OCI-LY1 (cell line): ENCODE measurements around the gene CAMK4.

Source experiments
- H2AFZ ChIP-seq: fragments of 200-600 bp; sonication (generic), shearing (Covaris generic); 2 replicates; pipeline ENCODE4 v1.6.0; 2014; ENCODE audit warnings: antibody characterized with exemption, mild to moderate bottlenecking, low read length
- H3F3A ChIP-seq: fragments of 200-600 bp; sonication (generic), shearing (Covaris generic); 2 replicates; pipeline ENCODE4 v1.6.0; 2014; ENCODE audit warnings: mild to moderate bottlenecking, antibody characterized with exemption, low read length, moderate library complexity; ENCODE audit not compliant: insufficient read depth
- H3K27ac ChIP-seq: fragments of 200-600 bp; sonication (generic); 2 replicates; pipeline ENCODE4 v1.5.1; 2014; ENCODE audit warnings: low read length, mixed run types, mild to moderate bottlenecking, low read depth; ENCODE audit not compliant: poor library complexity, severe bottlenecking
- H3K27me3 ChIP-seq: fragments of 200-600 bp; sonication (generic); 2 replicates; pipeline ENCODE4 v1.6.0; 2014; ENCODE audit warnings: antibody characterized with exemption, mild to moderate bottlenecking, low read length, moderate library complexity; ENCODE audit not compliant: insufficient read depth
- H3K36me3 ChIP-seq: fragments of 200-600 bp; sonication (generic); 2 replicates; pipeline ENCODE4 v1.6.1; 2014; ENCODE audit warnings: mild to moderate bottlenecking, antibody characterized with exemption, low read length, moderate library complexity, mixed read lengths; ENCODE audit not compliant: insufficient read depth
- H3K4me1 ChIP-seq: fragments of 200-600 bp; sonication (generic); 2 replicates; pipeline ENCODE4 v1.5.1; 2014; ENCODE audit warnings: mild to moderate bottlenecking, low read length, moderate library complexity; ENCODE audit not compliant: insufficient read depth, severe bottlenecking
- H3K4me2 ChIP-seq: fragments of 200-600 bp; sonication (generic), shearing (Covaris generic); 2 replicates; pipeline ENCODE4 v1.6.1; 2014; ENCODE audit warnings: low read length
- H3K4me3 ChIP-seq: fragments of 200-600 bp; sonication (generic); 2 replicates; pipeline ENCODE4 v1.5.1; 2014; ENCODE audit warnings: low read length, low read depth, mild to moderate bottlenecking, mixed read lengths; ENCODE audit not compliant: poor library complexity, severe bottlenecking
- H3K79me2 ChIP-seq: fragments of 200-600 bp; shearing (Covaris generic); 2 replicates; pipeline ENCODE4 v1.6.1; 2016; ENCODE audit warnings: mixed run types, low read length, mixed read lengths; ENCODE audit not compliant: insufficient read depth
- H3K9ac ChIP-seq: fragments of 200-600 bp; sonication (generic), shearing (Covaris generic); 2 replicates; pipeline ENCODE4 v1.6.1; 2014; ENCODE audit warnings: mild to moderate bottlenecking, low read length, mixed read lengths
- H3K9me2 ChIP-seq: fragments of 200-600 bp; sonication (generic), shearing (Covaris generic); 2 replicates; pipeline ENCODE4 v1.6.1; 2014; ENCODE audit warnings: low read depth, mild to moderate bottlenecking, low read length, mixed read lengths
- H3K9me3 ChIP-seq: fragments of 200-600 bp; shearing (Covaris generic); 2 replicates; pipeline ENCODE4 v1.6.1; 2014; ENCODE audit warnings: low read length, mixed read lengths
- H4K20me1 ChIP-seq: fragments of 200-600 bp; sonication (generic), shearing (Covaris generic); 2 replicates; pipeline ENCODE4 v1.6.0; 2016; ENCODE audit warnings: mild to moderate bottlenecking, low read length; ENCODE audit not compliant: insufficient read depth
- EZH2 ChIP-seq: fragments of 200-600 bp; sonication (generic), shearing (Covaris generic); IDR thresholded peaks from 2 replicates; pipeline ENCODE4 v1.8.0; 2017; ENCODE audit warnings: borderline replicate concordance, mixed run types, mild to moderate bottlenecking, antibody characterized with exemption, low read length, moderate library complexity, mixed read lengths
- TF ChIP-seq, protein P1 (sequence below): fragments of 200-600 bp; sonication (generic), shearing (Covaris generic); IDR thresholded peaks from 2 replicates; pipeline ENCODE4 v1.5.1; 2017; ENCODE audit warnings: mild to moderate bottlenecking, antibody characterized with exemption, low read length, moderate library complexity, mixed read lengths

Gene CAMK4

GRCh38 chr5:111229871-111230810, 6.0 kb downstream of the CAMK4 start:
- Histone ChIP-seq H3K4me3 (peak overlapping the region; percentile 90), H3K4me2 (peak overlapping the region; percentile 93), H3K36me3 (peaks cover 15% of the 10 kb centered on the region; the same call in 1 of the 2 replicates), H3F3A (peaks cover 19% of the 10 kb centered on the region; the same call in 1 of the 2 replicates), H3K9ac (peak overlapping the region; percentile 62), H3K9me2 (no peaks in the 10 kb centered on the region), H3K27me3 (no peaks in the 10 kb centered on the region), H3K79me2 (peaks cover 99% of the 10 kb centered on the region), H3K9me3 (no peaks in the 10 kb centered on the region), H4K20me1 (no peaks in the 10 kb centered on the region), H2AFZ (no peak overlapping the region), H3K4me1 (peaks cover 91% of the 10 kb centered on the region), H3K27ac (peak overlapping the region; percentile 98)
- TF ChIP-seq, protein P1, sequence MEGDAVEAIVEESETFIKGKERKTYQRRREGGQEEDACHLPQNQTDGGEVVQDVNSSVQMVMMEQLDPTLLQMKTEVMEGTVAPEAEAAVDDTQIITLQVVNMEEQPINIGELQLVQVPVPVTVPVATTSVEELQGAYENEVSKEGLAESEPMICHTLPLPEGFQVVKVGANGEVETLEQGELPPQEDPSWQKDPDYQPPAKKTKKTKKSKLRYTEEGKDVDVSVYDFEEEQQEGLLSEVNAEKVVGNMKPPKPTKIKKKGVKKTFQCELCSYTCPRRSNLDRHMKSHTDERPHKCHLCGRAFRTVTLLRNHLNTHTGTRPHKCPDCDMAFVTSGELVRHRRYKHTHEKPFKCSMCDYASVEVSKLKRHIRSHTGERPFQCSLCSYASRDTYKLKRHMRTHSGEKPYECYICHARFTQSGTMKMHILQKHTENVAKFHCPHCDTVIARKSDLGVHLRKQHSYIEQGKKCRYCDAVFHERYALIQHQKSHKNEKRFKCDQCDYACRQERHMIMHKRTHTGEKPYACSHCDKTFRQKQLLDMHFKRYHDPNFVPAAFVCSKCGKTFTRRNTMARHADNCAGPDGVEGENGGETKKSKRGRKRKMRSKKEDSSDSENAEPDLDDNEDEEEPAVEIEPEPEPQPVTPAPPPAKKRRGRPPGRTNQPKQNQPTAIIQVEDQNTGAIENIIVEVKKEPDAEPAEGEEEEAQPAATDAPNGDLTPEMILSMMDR: no peak
- no peak for TF ChIP-seq EZH2

GRCh38 chr5:111231119-111231518, 6.9 kb downstream of the CAMK4 start:
- Histone ChIP-seq H3K27ac (peak overlapping the region; percentile 98), H3K4me2 (peak overlapping the region; percentile 93), H3K4me3 (peak overlapping the region; percentile 24), H3K9me3 (no peaks in the 10 kb centered on the region), H3F3A (peaks cover 19% of the 10 kb centered on the region; the same call in 1 of the 2 replicates), H3K9me2 (no peaks in the 10 kb centered on the region), H4K20me1 (no peaks in the 10 kb centered on the region), H2AFZ (no peak overlapping the region), H3K79me2 (peaks cover 99% of the 10 kb centered on the region), H3K36me3 (peaks cover 13% of the 10 kb centered on the region; the same call in 1 of the 2 replicates), H3K27me3 (no peaks in the 10 kb centered on the region), H3K4me1 (peaks cover 100% of the 10 kb centered on the region), H3K9ac (peak overlapping the region; percentile 47)
- no peak for TF ChIP-seq EZH2
- TF ChIP-seq, protein P1: no peak

GRCh38 chr5:111232311-111233051, 8.3 kb downstream of the CAMK4 start:
- Histone ChIP-seq H3F3A (peaks cover 19% of the 10 kb centered on the region; the same call in 1 of the 2 replicates), H3K4me3 (peak overlapping the region; percentile 43), H3K79me2 (peaks cover 99% of the 10 kb centered on the region), H3K27me3 (no peaks in the 10 kb centered on the region), H3K27ac (peak overlapping the region; percentile 98), H3K4me2 (peak overlapping the region; percentile 70), H3K9ac (peak overlapping the region; percentile 44), H3K36me3 (peaks cover 8% of the 10 kb centered on the region; the same call in 1 of the 2 replicates), H4K20me1 (no peaks in the 10 kb centered on the region), H2AFZ (no peak overlapping the region), H3K9me3 (no peaks in the 10 kb centered on the region), H3K9me2 (no peaks in the 10 kb centered on the region), H3K4me1 (peaks cover 100% of the 10 kb centered on the region)
- TF ChIP-seq, protein P1: no peak
- no peak for TF ChIP-seq EZH2
